Coronary artery (tissue), 2 donors: ENCODE data around the gene OR2T8.
A peak's percentile ranks its signal among the peaks of the same experiment; 100 is the strongest.

ENCODE experiments used
- DNase-seq: peaks from one replicate; pipeline ENCODE4 v3.0.0-alpha.2; 2017; ENCODE audit warnings: low spot score
- H3K27ac ChIP-seq, 2 donors: fragments of 200-600 bp; sonication (generic); one replicate each; pipeline ENCODE4 v1.5.1; 2016 to 2019
- H3K4me3 ChIP-seq: fragments of 200-600 bp; sonication (generic); 2 replicates; pipeline ENCODE4 v1.5.1; 2016; ENCODE audit warnings: mild to moderate bottlenecking, moderate library complexity
- CTCF ChIP-seq: fragments of 200-600 bp; sonication (generic); IDR thresholded peaks from one replicate; pipeline ENCODE4 v1.5.1; 2019; ENCODE audit warnings: antibody characterized with exemption

Gene OR2T8

DNA sequence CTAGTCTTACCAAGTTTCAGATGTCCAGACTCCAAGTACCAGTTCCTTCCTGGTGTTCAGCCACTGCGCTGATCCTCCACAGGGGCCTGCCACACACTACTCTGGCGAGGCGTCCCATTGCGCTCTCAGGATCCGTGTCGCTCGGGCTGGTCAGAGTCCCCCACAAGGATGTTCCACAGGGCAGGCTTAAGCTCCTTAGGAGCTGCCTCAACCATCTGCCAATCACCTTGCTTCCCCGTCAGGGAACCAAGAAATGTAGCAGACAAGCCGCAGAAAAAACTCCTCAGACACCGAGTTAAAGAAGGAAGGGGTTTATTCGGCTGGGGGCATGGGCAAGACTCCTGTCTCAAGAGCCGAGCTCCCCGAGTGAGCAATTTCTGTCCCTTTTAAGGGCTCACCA, 14.9 kb upstream of the OR2T8 start:
- DNase-seq, result no peak
- no peak for TF ChIP-seq CTCF
- no peak overlapping the region for H3K27ac ChIP-seq
- no peak overlapping the region for H3K4me3 ChIP-seq

GRCh38 chr1:247905910-247906503, 14.0 kb upstream of the OR2T8 start:
- no peak for TF ChIP-seq CTCF
- H3K27ac ChIP-seq, result peak overlapping the region in 1 of 2 donors; percentile 15
- H3K4me3 ChIP-seq, result peak overlapping the region; percentile 64
- no peak for DNase-seq

GRCh38 chr1:247906504-247907047, 13.5 kb upstream of the OR2T8 start:
- TF ChIP-seq CTCF, result no peak
- no peak for DNase-seq
- Histone ChIP-seq H3K27ac (peak overlapping the region in 1 of 2 donors; percentile 15), H3K4me3 (peak overlapping the region; percentile 64)

- no peak for TF ChIP-seq CTCF
- H3K4me3 ChIP-seq, result no peak overlapping the region
- DNase-seq, result no peak
These were observed 11.3 kb upstream of the OR2T8 start for GRCh38 chr1:247908766-247909165.

GRCh38 chr1:247913786-247914185, 6.3 kb upstream of the OR2T8 start:
- DNase-seq, result no peak
- no peak for TF ChIP-seq CTCF
- Histone ChIP-seq H3K27ac (no peak overlapping the region), H3K4me3 (no peak overlapping the region)

More at GRCh38 chr1:247908766-247909165, 11.3 kb upstream of the OR2T8 start:
- H3K27ac ChIP-seq, result no peak overlapping the region

GRCh38 chr1:247914941-247915662, 5.0 kb upstream of the OR2T8 start:
- no peak overlapping the region for H3K4me3 ChIP-seq
- no peak for TF ChIP-seq CTCF

DNA sequence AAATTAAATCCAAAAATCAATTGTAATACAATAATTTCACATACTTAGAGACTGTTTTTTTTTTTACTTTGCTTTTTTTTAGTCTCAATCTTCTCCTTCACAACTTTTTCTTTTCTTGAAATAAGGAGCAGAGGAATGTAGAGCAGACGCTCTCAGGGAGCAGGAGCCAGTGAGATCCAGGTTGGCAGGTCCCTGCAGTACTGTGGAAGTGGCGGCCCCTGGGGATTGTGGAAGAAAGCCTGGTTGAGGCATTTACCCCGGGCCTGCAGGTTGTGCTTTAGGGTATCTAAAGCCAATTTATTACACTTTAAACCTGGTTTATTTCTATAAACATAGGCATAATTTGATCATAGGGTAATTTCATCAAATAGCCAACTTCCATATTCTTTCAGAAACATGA, 3.9 kb downstream of the OR2T8 start:
- H3K4me3 ChIP-seq, result no peak overlapping the region
- no peak for TF ChIP-seq CTCF
- DNase-seq, result no peak
- H3K27ac ChIP-seq, result no peak overlapping the region

More at GRCh38 chr1:247914941-247915662, 5.0 kb upstream of the OR2T8 start:
- DNase-seq, result no peak
- H3K27ac ChIP-seq, result no peak overlapping the region
